H1 (cell line): ENCODE data around the gene RADIL. TPM values are rescaled to one million over a fixed set of nuclear protein-coding genes. Genes with fewer than 3 reads are reported as not detected.
A peak's percentile ranks its signal among the peaks of the same experiment; 100 is the strongest.

Experiments used
- CEBPB ChIP-seq: IDR thresholded peaks from 2 replicates; pipeline ENCODE4 v1.6.1; 2012; ENCODE audit warnings: low read depth, low read length
- CREB1 ChIP-seq: IDR thresholded peaks from 2 replicates; pipeline ENCODE4 v1.6.1; 2012; ENCODE audit warnings: inconsistent platforms
- EZH2 ChIP-seq: fragments of 200-600 bp; sonication (generic); IDR thresholded peaks from 2 replicates; pipeline ENCODE4 v1.7.1; 2012; ENCODE audit warnings: low read depth, mild to moderate bottlenecking, moderate library complexity, low read length, inconsistent platforms; ENCODE audit not compliant: severe bottlenecking
- KDM4A ChIP-seq: IDR thresholded peaks from one replicate; pipeline ENCODE4 v1.7.1; 2012; ENCODE audit warnings: low read depth, mild to moderate bottlenecking, moderate library complexity, low read length, inconsistent platforms; ENCODE audit not compliant: severe bottlenecking
- PHF8 ChIP-seq: fragments of 200-600 bp; sonication (generic); conservative IDR thresholded peaks from 2 replicates; pipeline ENCODE4 v1.7.1; 2012; ENCODE audit warnings: low read depth, mild to moderate bottlenecking, inconsistent platforms, low read length, moderate library complexity
- RAD21 ChIP-seq, 2 experiments: IDR thresholded peaks in 1 of 2; conservative IDR thresholded peaks in 1 of 2; 2 replicates each; pipeline ENCODE4 v1.6.1; 2011; ENCODE audit warnings: low read depth in 2 of 2, low read length in 2 of 2, improper control_type of control experiment in 1 of 2, inconsistent platforms in 1 of 2, mild to moderate bottlenecking in 1 of 2, moderate library complexity in 1 of 2
- RBBP5 ChIP-seq: IDR thresholded peaks from 2 replicates; pipeline ENCODE4 v1.7.1; 2012; ENCODE audit warnings: low read depth, mild to moderate bottlenecking, inconsistent platforms, low read length, moderate library complexity, borderline replicate concordance
- SP1 ChIP-seq: IDR thresholded peaks from 2 replicates; pipeline ENCODE4 v1.6.1; 2011; ENCODE audit warnings: low read depth, low read length
- SP4 ChIP-seq: IDR thresholded peaks from 2 replicates; pipeline ENCODE4 v1.6.1; 2012; ENCODE audit warnings: low read length, inconsistent platforms
- TAF1 ChIP-seq: IDR thresholded peaks from 2 replicates; pipeline ENCODE4 v1.6.1; 2011; ENCODE audit warnings: mild to moderate bottlenecking, low read depth, low read length
- TAF7 ChIP-seq: optimal IDR thresholded peaks from 2 replicates; pipeline ENCODE3; 2011; ENCODE audit warnings: low read depth, mild to moderate bottlenecking, inconsistent platforms, low read length, moderate library complexity, borderline replicate concordance
- TBP ChIP-seq: IDR thresholded peaks from 2 replicates; pipeline ENCODE4 v1.6.1; 2011; ENCODE audit warnings: low read depth, low read length, improper control_type of control experiment
- polyA plus RNA-seq, 7 experiments: library from polyadenylated mRNA; depleted of rRNA in 3 of 7; stranded (reverse) in 5 of 7; unstranded in 2 of 7; fragments of >200 nt in 5 of 7; fragments of 200-250 nt in 2 of 7; gene quantifications; 1 replicate in 5 of 7; 2 replicates in 1 of 7; 4 replicates in 1 of 7; pipeline versions ENCODE4 v1.2.1 to v1.2.3, GENCODE V29; 2011 to 2013; ENCODE audit warnings: missing spikeins in 2 of 7, mixed read lengths in 2 of 7
- total RNA-seq: library from RNA; stranded (reverse); fragmentation: NEBNext Ultra II Directional; extraction: Animal tissue kit (Norgen Biotek cat#: 25700); gene quantifications from 2 replicates; pipeline ENCODE4 v1.2.1, GENCODE V29; 2021
- TF ChIP-seq, protein P1 (sequence below): IDR thresholded peaks from 2 replicates; pipeline ENCODE4 v1.6.1; 2012; ENCODE audit warnings: inconsistent platforms
- TF ChIP-seq, protein P2 (sequence below): IDR thresholded peaks from 2 replicates; pipeline ENCODE4 v1.6.1; 2012; ENCODE audit warnings: inconsistent platforms

Gene RADIL
- total and polyA plus RNA-seq, 2 of the 8 experiments (the other 6 are each of a cell fraction or from before 2014, with no cell fraction given), result 5.0 to 5.4 TPM

DNA sequence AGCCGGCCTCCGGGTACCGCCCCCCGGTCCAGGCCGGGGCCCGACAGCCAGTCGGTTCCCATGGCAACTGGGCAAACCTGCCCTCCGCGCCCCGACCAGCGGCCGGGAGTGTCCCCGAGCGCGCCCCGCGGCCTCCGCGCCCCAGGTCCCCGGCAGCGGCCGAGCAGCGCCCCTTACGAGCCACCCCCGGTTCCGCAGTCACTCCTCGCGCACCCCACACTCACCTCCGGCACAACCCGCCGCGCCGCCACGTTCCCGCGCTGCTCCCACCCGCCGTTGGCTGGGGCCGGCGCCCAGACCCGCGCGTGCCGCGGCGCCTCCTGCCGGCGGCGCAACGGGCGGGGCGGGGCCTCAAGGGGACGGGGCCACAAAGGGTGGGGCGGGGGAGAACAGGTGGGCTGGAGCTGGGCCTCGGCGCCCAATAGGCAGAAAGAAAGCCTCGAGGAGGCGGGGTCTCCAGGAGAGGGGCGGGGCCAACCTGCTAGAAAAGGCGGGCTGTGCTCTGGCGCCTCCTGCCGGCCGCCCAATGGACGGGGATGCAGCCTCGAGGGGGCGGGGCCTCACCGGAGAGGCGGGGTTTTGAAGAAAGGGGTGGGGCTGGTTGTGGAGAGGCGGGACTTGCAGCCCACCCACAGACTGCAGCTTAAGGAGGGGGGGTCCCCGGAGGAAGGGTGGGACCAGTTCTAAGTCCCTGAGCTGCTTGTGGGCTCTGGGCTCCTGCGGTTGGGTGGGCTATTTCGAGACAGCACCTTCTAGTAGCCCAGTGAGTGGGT is at the start of gene RADIL (continued):
- TF ChIP-seq PHF8, result 0 out of 2 replicates have a peak, but pooled peaks have one; percentile 18
- TF ChIP-seq RAD21 (IDR thresholded peaks at IDR 0.05 in 1 of 2, conservative IDR thresholded peaks at IDR 0.05 in 1 of 2; ENCODE audit: low read depth in 2 of 2, low read length in 2 of 2), result peak; percentile 62 to 67
- 0 out of 2 replicates have a peak, but pooled peaks have one; percentile 58 for TF ChIP-seq SP1
- TF ChIP-seq TAF1, result 0 out of 2 replicates have a peak, but pooled peaks have one; percentile 19
- no peak for TF ChIP-seq CEBPB
- TF ChIP-seq EZH2, result no peak
- TF ChIP-seq KDM4A, result peak; percentile 80
- TF ChIP-seq CREB1, result peak; percentile 64; the same call in 1 of the 2 replicates
- TF ChIP-seq TBP, result peak; percentile 90
- TF ChIP-seq TAF7, result peak; percentile 31
- no peak for TF ChIP-seq RBBP5
- TF ChIP-seq, protein P1, sequence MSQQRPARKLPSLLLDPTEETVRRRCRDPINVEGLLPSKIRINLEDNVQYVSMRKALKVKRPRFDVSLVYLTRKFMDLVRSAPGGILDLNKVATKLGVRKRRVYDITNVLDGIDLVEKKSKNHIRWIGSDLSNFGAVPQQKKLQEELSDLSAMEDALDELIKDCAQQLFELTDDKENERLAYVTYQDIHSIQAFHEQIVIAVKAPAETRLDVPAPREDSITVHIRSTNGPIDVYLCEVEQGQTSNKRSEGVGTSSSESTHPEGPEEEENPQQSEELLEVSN, result peak; percentile 24; the same call in 1 of the 2 replicates
- peak; percentile 93 for TF ChIP-seq SP4
- TF ChIP-seq, protein P2, sequence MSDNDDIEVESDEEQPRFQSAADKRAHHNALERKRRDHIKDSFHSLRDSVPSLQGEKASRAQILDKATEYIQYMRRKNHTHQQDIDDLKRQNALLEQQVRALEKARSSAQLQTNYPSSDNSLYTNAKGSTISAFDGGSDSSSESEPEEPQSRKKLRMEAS, result 0 out of 2 replicates have a peak, but pooled peaks have one; percentile 5
